ENCODE results near the gene ZNF354B. TPM values are rescaled to one million over a fixed set of nuclear protein-coding genes. Genes with fewer than 3 reads are reported as not detected.
A peak's percentile ranks its signal among the peaks of the same experiment; 100 is the strongest.
"Not testable (repeated sequence)": the region's sequence is repeated elsewhere in the genome, so short reads cannot be mapped to it uniquely, and the experiment has no call there.

The ZNF354B gene
- total RNA-seq, 1 experiment from 2014 or later = 19.2 TPM

GRCh38 chr5:178866946-178867345 is 7.2 kb downstream of the ZNF354B start:
- Mint-ChIP-seq H3K4me1 (ENCODE audit: low read depth, unreplicated experiment) (no peaks in the 10 kb centered on the region), H3K9me3 (ENCODE audit: low read depth, unreplicated experiment) (peaks cover 24% of the 10 kb centered on the region), H3K27ac (ENCODE audit: unreplicated experiment) (no peak overlapping the region), H3K36me3 (ENCODE audit: insufficient read depth, unreplicated experiment) (peaks cover 41% of the 10 kb centered on the region), H3K4me3 (ENCODE audit: low read depth, unreplicated experiment) (no peak overlapping the region), H3K27me3 (ENCODE audit: unreplicated experiment) (no peaks in the 10 kb centered on the region)
- CTCF ChIA-PET = no interaction called here
- TF ChIP-seq, protein P1, sequence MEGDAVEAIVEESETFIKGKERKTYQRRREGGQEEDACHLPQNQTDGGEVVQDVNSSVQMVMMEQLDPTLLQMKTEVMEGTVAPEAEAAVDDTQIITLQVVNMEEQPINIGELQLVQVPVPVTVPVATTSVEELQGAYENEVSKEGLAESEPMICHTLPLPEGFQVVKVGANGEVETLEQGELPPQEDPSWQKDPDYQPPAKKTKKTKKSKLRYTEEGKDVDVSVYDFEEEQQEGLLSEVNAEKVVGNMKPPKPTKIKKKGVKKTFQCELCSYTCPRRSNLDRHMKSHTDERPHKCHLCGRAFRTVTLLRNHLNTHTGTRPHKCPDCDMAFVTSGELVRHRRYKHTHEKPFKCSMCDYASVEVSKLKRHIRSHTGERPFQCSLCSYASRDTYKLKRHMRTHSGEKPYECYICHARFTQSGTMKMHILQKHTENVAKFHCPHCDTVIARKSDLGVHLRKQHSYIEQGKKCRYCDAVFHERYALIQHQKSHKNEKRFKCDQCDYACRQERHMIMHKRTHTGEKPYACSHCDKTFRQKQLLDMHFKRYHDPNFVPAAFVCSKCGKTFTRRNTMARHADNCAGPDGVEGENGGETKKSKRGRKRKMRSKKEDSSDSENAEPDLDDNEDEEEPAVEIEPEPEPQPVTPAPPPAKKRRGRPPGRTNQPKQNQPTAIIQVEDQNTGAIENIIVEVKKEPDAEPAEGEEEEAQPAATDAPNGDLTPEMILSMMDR (IDR thresholded peaks at IDR 0.05; ENCODE audit: unreplicated experiment) = no peak
- intact Hi-C loops (cut with micrococcal nuclease; ENCODE audit: unreplicated experiment) = no loop called here
- no peak for DNase-seq
- no TSS peak for BruUV-seq (replicated peaks)

- Mint-ChIP-seq H3K4me1 (ENCODE audit: low read depth, unreplicated experiment) (no peaks in the 10 kb centered on the region), H3K4me3 (ENCODE audit: low read depth, unreplicated experiment) (no peak overlapping the region), H3K27me3 (ENCODE audit: unreplicated experiment) (no peaks in the 10 kb centered on the region), H3K9me3 (ENCODE audit: low read depth, unreplicated experiment) (peaks cover 37% of the 10 kb centered on the region), H3K36me3 (ENCODE audit: insufficient read depth, unreplicated experiment) (peaks cover 57% of the 10 kb centered on the region), H3K27ac (ENCODE audit: unreplicated experiment) (no peak overlapping the region)
- TF ChIP-seq, protein P1 (IDR thresholded peaks at IDR 0.05; ENCODE audit: unreplicated experiment) = no peak
- CTCF ChIA-PET = no interaction called here
- intact Hi-C loops (cut with micrococcal nuclease; ENCODE audit: unreplicated experiment) = no loop called here
- no TSS peak for BruUV-seq (replicated peaks)
- no peak for DNase-seq
These were observed 9.8 kb downstream of the ZNF354B start for GRCh38 chr5:178869577-178869976.

GRCh38 chr5:178870411-178870810 is 10.7 kb downstream of the ZNF354B start:
- H3K27me3 Mint-ChIP-seq (ENCODE audit: unreplicated experiment) = no peaks in the 10 kb centered on the region
- H3K9me3 Mint-ChIP-seq (ENCODE audit: low read depth, unreplicated experiment) = peaks cover 44% of the 10 kb centered on the region
- no TSS peak for BruUV-seq (replicated peaks)
- CTCF ChIA-PET = no interaction called here
- H3K4me3 Mint-ChIP-seq (ENCODE audit: low read depth, unreplicated experiment) = no peak overlapping the region
- no peaks in the 10 kb centered on the region for H3K4me1 Mint-ChIP-seq (ENCODE audit: low read depth, unreplicated experiment)
- DNase-seq = no peak
- H3K36me3 Mint-ChIP-seq (ENCODE audit: insufficient read depth, unreplicated experiment) = peaks cover 61% of the 10 kb centered on the region
- intact Hi-C loops (cut with micrococcal nuclease; ENCODE audit: unreplicated experiment) = no loop called here
- TF ChIP-seq, protein P1 (IDR thresholded peaks at IDR 0.05; ENCODE audit: unreplicated experiment) = no peak
- H3K27ac Mint-ChIP-seq (ENCODE audit: unreplicated experiment) = no peak overlapping the region

DNA sequence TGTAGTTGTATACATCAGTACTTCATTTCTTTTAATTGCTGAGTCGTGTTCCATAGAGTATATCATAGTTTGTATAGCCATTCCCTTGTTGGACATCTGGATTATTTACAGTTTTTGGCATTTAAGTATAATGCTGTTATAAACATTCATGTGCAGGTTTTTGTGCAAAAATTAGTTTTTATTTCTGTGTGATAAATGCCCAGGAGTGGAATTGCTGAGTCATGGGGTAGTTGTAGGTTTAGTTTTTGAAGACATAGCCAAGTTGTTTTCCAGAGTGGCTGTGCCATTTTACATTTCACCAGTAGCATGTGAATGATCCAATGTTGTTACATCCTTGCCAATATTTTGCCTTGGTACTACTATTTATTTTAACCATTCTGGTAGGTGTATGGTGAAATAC is 12.5 kb downstream of the ZNF354B start:
- TF ChIP-seq, protein P1 (IDR thresholded peaks at IDR 0.05; ENCODE audit: unreplicated experiment) = no peak
- intact Hi-C loops (cut with micrococcal nuclease; ENCODE audit: unreplicated experiment) = no loop called here
- no TSS peak for BruUV-seq (replicated peaks)
- CTCF ChIA-PET = no interaction called here
- Mint-ChIP-seq H3K4me1 (ENCODE audit: low read depth, unreplicated experiment) (no peaks in the 10 kb centered on the region), H3K9me3 (ENCODE audit: low read depth, unreplicated experiment) (peaks cover 46% of the 10 kb centered on the region), H3K27me3 (ENCODE audit: unreplicated experiment) (no peaks in the 10 kb centered on the region), H3K36me3 (ENCODE audit: insufficient read depth, unreplicated experiment) (peaks cover 74% of the 10 kb centered on the region), H3K27ac (ENCODE audit: unreplicated experiment) (no peak overlapping the region), H3K4me3 (ENCODE audit: low read depth, unreplicated experiment) (no peak overlapping the region)
- no peak for DNase-seq

DNA sequence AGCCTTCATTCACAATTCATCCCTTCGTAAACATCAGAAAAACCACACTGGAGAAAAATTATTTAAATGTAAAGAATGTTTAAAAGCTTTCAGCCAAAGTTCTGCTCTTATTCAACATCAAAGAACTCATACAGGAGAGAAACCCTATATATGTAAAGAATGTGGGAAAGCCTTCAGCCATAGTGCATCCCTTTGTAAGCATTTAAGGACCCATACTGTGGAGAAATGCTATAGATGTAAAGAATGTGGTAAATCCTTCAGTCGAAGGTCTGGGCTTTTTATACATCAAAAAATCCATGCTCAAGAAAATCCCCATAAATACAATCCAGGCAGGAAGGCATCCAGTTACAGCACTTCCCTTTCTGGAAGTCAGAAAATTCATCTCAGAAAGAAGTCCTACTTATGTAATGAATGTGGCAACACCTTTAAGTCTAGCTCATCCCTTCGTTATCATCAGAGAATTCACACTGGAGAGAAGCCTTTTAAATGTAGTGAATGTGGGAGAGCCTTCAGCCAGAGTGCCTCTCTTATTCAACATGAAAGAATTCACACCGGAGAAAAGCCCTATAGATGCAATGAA is 23.5 kb downstream of the ZNF354B start:
- H3K4me3 Mint-ChIP-seq (ENCODE audit: low read depth, unreplicated experiment); DNase-seq; intact Hi-C loops (cut with micrococcal nuclease; ENCODE audit: unreplicated experiment); H3K27me3 Mint-ChIP-seq (ENCODE audit: unreplicated experiment); H3K4me1 Mint-ChIP-seq (ENCODE audit: low read depth, unreplicated experiment); H3K27ac Mint-ChIP-seq (ENCODE audit: unreplicated experiment); CTCF ChIA-PET: not testable (repeated sequence)
- H3K36me3 Mint-ChIP-seq (ENCODE audit: insufficient read depth, unreplicated experiment) = peaks cover 33% of the 10 kb centered on the region
- peaks cover 25% of the 10 kb centered on the region for H3K9me3 Mint-ChIP-seq (ENCODE audit: low read depth, unreplicated experiment)
- TSS peak; percentile 25 for BruUV-seq (replicated peaks)
